Measurements from ENCODE around the gene LIX1.

The LIX1 gene

DNA sequence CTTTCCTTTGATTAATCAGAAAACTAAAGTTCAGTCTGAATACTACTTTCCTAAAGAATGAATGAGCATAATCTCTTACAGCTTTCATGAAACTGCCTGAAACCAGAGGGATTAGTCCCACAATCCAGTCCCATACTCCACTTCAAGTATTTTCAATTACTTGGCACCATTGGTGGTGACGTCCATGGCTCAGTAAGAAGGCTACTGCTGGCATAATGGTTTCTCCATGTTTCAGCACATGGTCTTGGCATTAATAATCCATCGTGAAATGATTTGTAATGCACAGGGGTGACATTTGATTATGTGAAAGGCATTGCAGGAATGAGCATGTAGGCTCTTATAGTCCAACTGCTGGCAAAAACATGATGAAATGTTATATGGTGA, 23.4 kb downstream of the LIX1 start:
- Histone ChIP-seq H4K91ac (ENCODE audit: low read depth, low read length, poor library complexity) (no peak overlapping the region), H3K4ac (ENCODE audit: low read length) (no peak overlapping the region), H2BK5ac (ENCODE audit: low read length) (no peak overlapping the region), H2BK15ac (ENCODE audit: low read length) (no peak overlapping the region), H4K8ac (ENCODE audit: low read depth, low read length) (no peak overlapping the region), H3K27ac (replicated peaks; ENCODE audit: low read length) (no peak overlapping the region), H3K23ac (ENCODE audit: low read depth, low read length, poor library complexity) (no peak overlapping the region), H3K27me3 (ENCODE audit: control insufficient read depth in 3 of 3, insufficient read depth in 3 of 3, low read depth in 1 of 3, low read length in 3 of 3) (no peaks in the 10 kb centered on the region), H3K9ac (ENCODE audit: low read depth, low read length, poor library complexity) (no peak overlapping the region), H3K9me3 (replicated peaks in 1 of 2; ENCODE audit: control insufficient read depth in 2 of 2, insufficient read depth in 1 of 2, low read depth in 1 of 2, low read length in 2 of 2) (peaks cover 0 to 9% of the 10 kb centered on the region in 2 donors), H3K18ac (ENCODE audit: low read length) (no peak overlapping the region), H3K79me1 (ENCODE audit: low read depth, low read length) (no peaks in the 10 kb centered on the region), H2AK5ac (ENCODE audit: low read depth, low read length) (no peak overlapping the region), H3K36me3 (replicated peaks in 1 of 2; ENCODE audit: control insufficient read depth in 2 of 2, insufficient read depth in 2 of 2, low read length in 2 of 2) (peaks cover 14 to 22% of the 10 kb centered on the region in 2 donors), H3K4me1 (ENCODE audit: control insufficient read depth in 2 of 2, insufficient read depth in 1 of 2, low read depth in 1 of 2, low read length in 2 of 2) (peaks cover 6 to 8% of the 10 kb centered on the region in 2 donors), H3K4me3 (ENCODE audit: low read length in 2 of 2) (no peak overlapping the region), H2AFZ (ENCODE audit: low read length) (no peak overlapping the region), H2BK12ac (ENCODE audit: low read length) (no peak overlapping the region), H3K4me2 (ENCODE audit: insufficient read depth, low read length, poor library complexity, severe bottlenecking) (no peak overlapping the region), H3K14ac (ENCODE audit: low read length) (no peak overlapping the region), H2BK120ac (ENCODE audit: low read depth, low read length) (no peak overlapping the region)
- no peak for DNase-seq (ENCODE audit: low spot score)
- WGBS, 2 donors (ENCODE audit: extremely low coverage in 2 of 2, insufficient read length in 2 of 2, insufficient replicate concordance in 1 of 2): no CpG with 5 or more reads among the region's 2 CpGs

DNA sequence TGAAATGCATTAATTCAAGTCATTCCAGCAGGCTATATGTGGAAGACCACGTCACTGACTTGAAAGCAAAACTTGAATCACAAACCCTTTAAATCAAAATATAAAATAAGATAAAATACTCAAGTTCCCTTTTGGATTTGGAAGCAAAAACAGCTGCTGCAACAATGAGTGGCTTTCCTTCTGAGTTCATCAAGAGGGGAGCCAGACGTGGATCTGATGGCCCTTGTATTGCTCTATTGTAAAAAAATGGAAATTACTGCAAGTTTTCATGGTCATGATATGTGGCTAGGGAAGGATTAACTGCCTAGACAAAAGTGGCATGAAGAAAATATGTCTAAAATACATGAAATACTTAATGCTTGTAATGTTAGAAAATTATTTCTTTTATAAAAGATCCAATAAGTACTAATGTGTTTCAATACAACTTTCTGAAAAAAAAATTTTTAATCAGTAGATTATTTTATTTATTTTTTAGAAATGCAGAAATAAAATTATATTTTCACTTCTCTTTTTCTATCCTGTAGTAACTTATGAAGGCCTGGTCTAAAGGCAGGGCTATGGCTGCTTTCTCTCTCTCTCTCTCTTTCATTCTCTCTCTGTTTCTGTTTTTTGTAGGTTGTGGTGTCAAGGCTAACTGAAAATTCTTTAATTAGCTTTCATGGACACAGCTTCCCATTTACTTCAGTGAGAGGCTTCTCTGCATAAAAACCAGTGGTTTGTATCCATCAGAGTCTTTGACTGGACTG, 24.0 kb downstream of the LIX1 start:
- Histone ChIP-seq H3K4me1 (ENCODE audit: control insufficient read depth in 2 of 2, insufficient read depth in 1 of 2, low read depth in 1 of 2, low read length in 2 of 2) (peaks cover 6 to 8% of the 10 kb centered on the region in 2 donors), H3K4me3 (ENCODE audit: low read length in 2 of 2) (no peak overlapping the region), H4K8ac (ENCODE audit: low read depth, low read length) (no peak overlapping the region), H3K27me3 (ENCODE audit: control insufficient read depth in 3 of 3, insufficient read depth in 3 of 3, low read depth in 1 of 3, low read length in 3 of 3) (no peaks in the 10 kb centered on the region), H3K4me2 (ENCODE audit: insufficient read depth, low read length, poor library complexity, severe bottlenecking) (no peak overlapping the region), H3K18ac (ENCODE audit: low read length) (no peak overlapping the region), H3K27ac (replicated peaks; ENCODE audit: low read length) (no peak overlapping the region), H3K4ac (ENCODE audit: low read length) (no peak overlapping the region), H3K23ac (ENCODE audit: low read depth, low read length, poor library complexity) (no peak overlapping the region), H3K79me1 (ENCODE audit: low read depth, low read length) (no peaks in the 10 kb centered on the region), H2BK5ac (ENCODE audit: low read length) (no peak overlapping the region), H2BK120ac (ENCODE audit: low read depth, low read length) (no peak overlapping the region), H2AK5ac (ENCODE audit: low read depth, low read length) (no peak overlapping the region), H4K91ac (ENCODE audit: low read depth, low read length, poor library complexity) (no peak overlapping the region), H3K9me3 (replicated peaks in 1 of 2; ENCODE audit: control insufficient read depth in 2 of 2, insufficient read depth in 1 of 2, low read depth in 1 of 2, low read length in 2 of 2) (peaks cover 0 to 9% of the 10 kb centered on the region in 2 donors), H2BK15ac (ENCODE audit: low read length) (no peak overlapping the region), H3K36me3 (replicated peaks in 1 of 2; ENCODE audit: control insufficient read depth in 2 of 2, insufficient read depth in 2 of 2, low read length in 2 of 2) (peaks cover 8 to 21% of the 10 kb centered on the region in 2 donors), H2BK12ac (ENCODE audit: low read length) (no peak overlapping the region), H3K14ac (ENCODE audit: low read length) (no peak overlapping the region), H3K9ac (ENCODE audit: low read depth, low read length, poor library complexity) (no peak overlapping the region), H2AFZ (ENCODE audit: low read length) (no peak overlapping the region)
- no peak for DNase-seq (ENCODE audit: low spot score)
- no CpG with 5 or more reads among the region's 2 CpGs for WGBS, 2 donors (ENCODE audit: extremely low coverage in 2 of 2, insufficient read length in 2 of 2, insufficient replicate concordance in 1 of 2)

GRCh38 chr5:97115932-97116331, 26.5 kb downstream of the LIX1 start:
- no peak overlapping the region for H3K14ac ChIP-seq (ENCODE audit: low read length)
- H2BK5ac ChIP-seq (ENCODE audit: low read length): no peak overlapping the region
- no peak overlapping the region for H3K18ac ChIP-seq (ENCODE audit: low read length)
- DNase-seq (ENCODE audit: low spot score): no peak
- H2BK120ac ChIP-seq (ENCODE audit: low read depth, low read length): no peak overlapping the region
- no peak overlapping the region for H3K4me3 ChIP-seq (ENCODE audit: low read length in 2 of 2)
- H3K4me1 ChIP-seq (ENCODE audit: control insufficient read depth in 2 of 2, insufficient read depth in 1 of 2, low read depth in 1 of 2, low read length in 2 of 2): peaks cover 2 to 4% of the 10 kb centered on the region in 2 donors
- H2BK15ac ChIP-seq (ENCODE audit: low read length): no peak overlapping the region
- H3K36me3 ChIP-seq (replicated peaks in 1 of 2; ENCODE audit: control insufficient read depth in 2 of 2, insufficient read depth in 2 of 2, low read length in 2 of 2): peaks cover 0 to 8% of the 10 kb centered on the region in 2 donors
- H3K23ac ChIP-seq (ENCODE audit: low read depth, low read length, poor library complexity): no peak overlapping the region
- H2AFZ ChIP-seq (ENCODE audit: low read length): no peak overlapping the region
- H3K4ac ChIP-seq (ENCODE audit: low read length): no peak overlapping the region
- no peak overlapping the region for H2BK12ac ChIP-seq (ENCODE audit: low read length)
- H3K79me1 ChIP-seq (ENCODE audit: low read depth, low read length): no peaks in the 10 kb centered on the region
- H3K27ac ChIP-seq (replicated peaks; ENCODE audit: low read length): no peak overlapping the region
- no peak overlapping the region for H4K8ac ChIP-seq (ENCODE audit: low read depth, low read length)
- H3K27me3 ChIP-seq (ENCODE audit: control insufficient read depth in 3 of 3, insufficient read depth in 3 of 3, low read depth in 1 of 3, low read length in 3 of 3): no peaks in the 10 kb centered on the region
- H2AK5ac ChIP-seq (ENCODE audit: low read depth, low read length): no peak overlapping the region
- H3K9ac ChIP-seq (ENCODE audit: low read depth, low read length, poor library complexity): no peak overlapping the region
- H3K9me3 ChIP-seq (replicated peaks in 1 of 2; ENCODE audit: control insufficient read depth in 2 of 2, insufficient read depth in 1 of 2, low read depth in 1 of 2, low read length in 2 of 2): no peaks in the 10 kb centered on the region
- WGBS, 2 donors (ENCODE audit: extremely low coverage in 2 of 2, insufficient read length in 2 of 2, insufficient replicate concordance in 1 of 2): no CpG with 5 or more reads among the region's 9 CpGs
- no peak overlapping the region for H3K4me2 ChIP-seq (ENCODE audit: insufficient read depth, low read length, poor library complexity, severe bottlenecking)
- no peak overlapping the region for H4K91ac ChIP-seq (ENCODE audit: low read depth, low read length, poor library complexity)

GRCh38 chr5:97112230-97112629, 30.2 kb downstream of the LIX1 start:
- WGBS, 2 donors (ENCODE audit: extremely low coverage in 2 of 2, insufficient read length in 2 of 2, insufficient replicate concordance in 1 of 2): no CpG with 5 or more reads among the region's 6 CpGs
- no peak overlapping the region for H3K14ac ChIP-seq (ENCODE audit: low read length)
- no peak overlapping the region for H2BK120ac ChIP-seq (ENCODE audit: low read depth, low read length)
- no peak overlapping the region for H3K4ac ChIP-seq (ENCODE audit: low read length)
- H2AFZ ChIP-seq (ENCODE audit: low read length): no peak overlapping the region
- H2BK15ac ChIP-seq (ENCODE audit: low read length): no peak overlapping the region
- H3K23ac ChIP-seq (ENCODE audit: low read depth, low read length, poor library complexity): no peak overlapping the region
- no peaks in the 10 kb centered on the region for H3K79me1 ChIP-seq (ENCODE audit: low read depth, low read length)
- H3K27ac ChIP-seq (replicated peaks; ENCODE audit: low read length): no peak overlapping the region
- H3K18ac ChIP-seq (ENCODE audit: low read length): no peak overlapping the region
- H3K9ac ChIP-seq (ENCODE audit: low read depth, low read length, poor library complexity): no peak overlapping the region
- no peak overlapping the region for H3K4me3 ChIP-seq (ENCODE audit: low read length in 2 of 2)
- H4K91ac ChIP-seq (ENCODE audit: low read depth, low read length, poor library complexity): no peak overlapping the region
- H3K27me3 ChIP-seq (ENCODE audit: control insufficient read depth in 3 of 3, insufficient read depth in 3 of 3, low read depth in 1 of 3, low read length in 3 of 3): no peaks in the 10 kb centered on the region
- no peak overlapping the region for H2AK5ac ChIP-seq (ENCODE audit: low read depth, low read length)
- H3K4me2 ChIP-seq (ENCODE audit: insufficient read depth, low read length, poor library complexity, severe bottlenecking): no peak overlapping the region
- no peaks in the 10 kb centered on the region for H3K9me3 ChIP-seq (replicated peaks in 1 of 2; ENCODE audit: control insufficient read depth in 2 of 2, insufficient read depth in 1 of 2, low read depth in 1 of 2, low read length in 2 of 2)
- peaks cover 0 to 7% of the 10 kb centered on the region in 2 donors for H3K36me3 ChIP-seq (replicated peaks in 1 of 2; ENCODE audit: control insufficient read depth in 2 of 2, insufficient read depth in 2 of 2, low read length in 2 of 2)
- no peak for DNase-seq (ENCODE audit: low spot score)
- no peak overlapping the region for H4K8ac ChIP-seq (ENCODE audit: low read depth, low read length)
- H2BK12ac ChIP-seq (ENCODE audit: low read length): no peak overlapping the region
- no peak overlapping the region for H2BK5ac ChIP-seq (ENCODE audit: low read length)
- peaks cover 0 to 4% of the 10 kb centered on the region in 2 donors for H3K4me1 ChIP-seq (ENCODE audit: control insufficient read depth in 2 of 2, insufficient read depth in 1 of 2, low read depth in 1 of 2, low read length in 2 of 2)
